ENCODE data around the gene FAM169A.
A peak's percentile ranks its signal among the peaks of the same experiment; 100 is the strongest.
"Not testable (repeated sequence)": the region's sequence is repeated elsewhere in the genome, so short reads cannot be mapped to it uniquely, and the experiment has no call there.

The FAM169A gene

GRCh38 chr5:74865804-74866595 lies at the start of gene FAM169A:
Gene FAM169A, minus strand, starts transcription at chr5:74866387. Its CDS starts 24,711 bp downstream, at chr5:74841676.
- Histone ChIP-seq H3K27me3 (peaks cover 86% of the 10 kb centered on the region), H3K27ac (no peak within 1 kb of the TSS), H3K4me1 (ENCODE audit: control insufficient read depth in 1 of 2, insufficient read depth in 1 of 2, low read depth in 1 of 2, low read length in 1 of 2) (peaks cover 0 to 15% of the 10 kb centered on the region in 2 experiments), H3K4me3 (ENCODE audit: low read depth in 1 of 2, low read length in 1 of 2) (peak within 1 kb of the TSS; percentile 12 to 47), H3K36me3 (no peaks in the 10 kb centered on the region), H3K9me3 (no peaks in the 10 kb centered on the region)
- TF ChIP-seq CTCF (IDR thresholded peaks at IDR 0.05): no peak

GRCh38 chr5:74915488-74915887 lies 49.3 kb upstream of the FAM169A start:
- Histone ChIP-seq H3K36me3 (no peaks in the 10 kb centered on the region), H3K27me3 (no peaks in the 10 kb centered on the region), H3K4me3 (ENCODE audit: low read depth in 1 of 2, low read length in 1 of 2) (no peak overlapping the region), H3K27ac (no peak overlapping the region), H3K9me3 (no peaks in the 10 kb centered on the region), H3K4me1 (ENCODE audit: control insufficient read depth in 1 of 2, insufficient read depth in 1 of 2, low read depth in 1 of 2, low read length in 1 of 2) (no peaks in the 10 kb centered on the region)
- TF ChIP-seq CTCF (IDR thresholded peaks at IDR 0.05): no peak

- not testable (repeated sequence) for H3K36me3 ChIP-seq; H3K27ac ChIP-seq; H3K4me1 ChIP-seq (ENCODE audit: control insufficient read depth in 1 of 2, insufficient read depth in 1 of 2, low read depth in 1 of 2, low read length in 1 of 2); H3K4me3 ChIP-seq (ENCODE audit: low read depth in 1 of 2, low read length in 1 of 2); H3K9me3 ChIP-seq; H3K27me3 ChIP-seq
Measured at GRCh38 chr5:74911421-74911820, 45.2 kb upstream of the FAM169A start.

- H3K4me3 ChIP-seq (ENCODE audit: low read depth in 1 of 2, low read length in 1 of 2); H3K4me1 ChIP-seq (ENCODE audit: control insufficient read depth in 1 of 2, insufficient read depth in 1 of 2, low read depth in 1 of 2, low read length in 1 of 2); H3K27ac ChIP-seq; H3K36me3 ChIP-seq; H3K27me3 ChIP-seq; H3K9me3 ChIP-seq: not testable (repeated sequence)
Measured at GRCh38 chr5:74909888-74910287, 43.7 kb upstream of the FAM169A start.

GRCh38 chr5:74908237-74908636 lies 42.0 kb upstream of the FAM169A start:
- not testable (repeated sequence) for H3K27ac ChIP-seq; H3K27me3 ChIP-seq; H3K36me3 ChIP-seq; H3K4me1 ChIP-seq (ENCODE audit: control insufficient read depth in 1 of 2, insufficient read depth in 1 of 2, low read depth in 1 of 2, low read length in 1 of 2); H3K9me3 ChIP-seq; H3K4me3 ChIP-seq (ENCODE audit: low read depth in 1 of 2, low read length in 1 of 2)

- not testable (repeated sequence) for H3K4me3 ChIP-seq (ENCODE audit: low read depth in 1 of 2, low read length in 1 of 2); H3K36me3 ChIP-seq; H3K4me1 ChIP-seq (ENCODE audit: control insufficient read depth in 1 of 2, insufficient read depth in 1 of 2, low read depth in 1 of 2, low read length in 1 of 2); H3K9me3 ChIP-seq; H3K27me3 ChIP-seq; H3K27ac ChIP-seq
Measured at GRCh38 chr5:74904713-74905112, 38.5 kb upstream of the FAM169A start.

- TF ChIP-seq CTCF (IDR thresholded peaks at IDR 0.05): no peak
- Histone ChIP-seq H3K4me3 (ENCODE audit: low read depth in 1 of 2, low read length in 1 of 2) (no peak overlapping the region), H3K27me3 (no peaks in the 10 kb centered on the region)
Measured at GRCh38 chr5:74903165-74903787, 37.1 kb upstream of the FAM169A start.

More at GRCh38 chr5:74903165-74903787, 37.1 kb upstream of the FAM169A start:
- H3K36me3 ChIP-seq: no peaks in the 10 kb centered on the region
- no peaks in the 10 kb centered on the region for H3K9me3 ChIP-seq
- no peak overlapping the region for H3K27ac ChIP-seq
- no peaks in the 10 kb centered on the region for H3K4me1 ChIP-seq (ENCODE audit: control insufficient read depth in 1 of 2, insufficient read depth in 1 of 2, low read depth in 1 of 2, low read length in 1 of 2)

Measured in neutrophil (primary cell).